ENCODE measurements around the gene CCND1.

DNA sequence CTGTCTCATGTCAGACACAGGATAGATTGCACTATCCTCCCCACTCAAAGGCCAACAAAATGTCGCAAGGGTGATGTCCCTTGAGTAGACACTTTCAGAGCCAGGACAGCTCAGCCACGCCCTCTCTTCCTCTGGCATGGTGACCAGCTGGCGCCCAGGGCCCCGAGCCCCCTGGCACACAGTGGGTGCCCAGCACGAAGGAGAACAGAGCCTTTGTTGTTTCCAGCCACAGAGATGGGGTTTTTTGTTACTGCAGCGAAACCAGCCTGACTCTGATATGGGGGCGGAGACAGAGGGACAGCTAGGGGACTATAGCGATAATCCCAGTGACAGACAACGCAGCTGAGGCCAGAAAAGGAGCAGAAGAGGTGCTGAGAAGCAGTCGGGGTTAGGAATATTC, 23.3 kb upstream of the CCND1 start:
- TF ChIP-seq CTCF (IDR thresholded peaks at IDR 0.05): no peak
- TF ChIP-seq POLR2A (IDR thresholded peaks at IDR 0.05): no peak

All from heart left ventricle (tissue), 13 donors.